GM12878 (cell line): ENCODE results near the gene CDH4. TPM values are rescaled to one million over a fixed set of nuclear protein-coding genes. Genes with fewer than 3 reads are reported as not detected.

Experiments used
- ATAC-seq: fragments of 200-7000 bp; cut with Tn5 transposase; 3 replicates; pipeline ENCODE4 v1.9.1; 2020; ENCODE audit warnings: mild to moderate bottlenecking, moderate library complexity
- BruUV-seq: library from RNA; stranded (reverse); fragments of 400-500 nt; replicated peaks from 2 replicates; lab custom pipeline; 2021; lab: Mats Ljungman, UMichigan
- CTCF ChIA-PET: fragments of 300-600 bp; sonication (Branson Sonifier 250); formaldehyde crosslinking; extraction: SDS; loops from one replicate; lab custom pipeline; 2021; ENCODE audit warnings: inconsistent platforms; lab: Yijun Ruan, JAX
- POLR2A ChIA-PET: fragments of 350-600 bp; formaldehyde crosslinking; extraction: SDS; loops from one replicate; lab custom pipeline; 2021; ENCODE audit warnings: inconsistent platforms; lab: Charles Lee
- RAD21 ChIA-PET: fragments of 300-600 bp; sonication (Branson Sonifier 250); formaldehyde crosslinking; loops from one replicate; lab custom pipeline; 2023; ENCODE audit warnings: antibody characterized with exemption; ENCODE audit not compliant: unreplicated experiment; lab: Charles Lee
- SMC1A ChIA-PET: fragments of 300-600 bp; sonication (Branson Sonifier 250); formaldehyde crosslinking; loops from one replicate; lab custom pipeline; 2023; ENCODE audit not compliant: unreplicated experiment, uncharacterized antibody; lab: Charles Lee
- DNase-seq: peaks from one replicate; pipeline ENCODE4 v3.0.0-alpha.2; 2011; ENCODE audit warnings: low read depth, low spot score
- FAIRE-seq: peaks from 3 replicates; lab custom pipeline; 2011; peaks lifted over from hg19 to GRCh38; lab: Jason Lieb, UNC
- H2AFZ ChIP-seq: 2 replicates; pipeline ENCODE4 v1.6.0; 2011; ENCODE audit warnings: low read depth, low read length, control low read depth; ENCODE audit not compliant: control insufficient read depth
- H3K27ac ChIP-seq: 2 replicates; pipeline ENCODE4 v1.5.1; 2011; ENCODE audit warnings: control low read depth; ENCODE audit not compliant: control insufficient read depth, insufficient read depth
- H3K27me3 ChIP-seq, 2 experiments: replicated peaks in 1 of 2; 2 replicates each; pipeline versions ENCODE4 v1.6.0 to v1.6.1; 2011; ENCODE audit warnings: low read length in 1 of 2; ENCODE audit not compliant: control insufficient read depth in 2 of 2, insufficient read depth in 2 of 2
- H3K36me3 ChIP-seq, 2 experiments: 2 replicates each; pipeline ENCODE4 v1.5.1; 2011; ENCODE audit warnings: low read length in 1 of 2; ENCODE audit not compliant: control insufficient read depth in 2 of 2, insufficient read depth in 2 of 2
- H3K4me1 ChIP-seq: 2 replicates; pipeline ENCODE4 v1.6.1; 2011; ENCODE audit warnings: mild to moderate bottlenecking, low read length, moderate library complexity, mixed read lengths; ENCODE audit not compliant: control insufficient read depth, insufficient read depth
- H3K4me2 ChIP-seq: 2 replicates; pipeline ENCODE4 v1.6.0; 2011; ENCODE audit warnings: control low read depth; ENCODE audit not compliant: control insufficient read depth, insufficient read depth
- H3K4me3 ChIP-seq: fragments of 200-600 bp; sonication (generic); 2 replicates; pipeline ENCODE4 v1.5.1; 2016
- H3K79me2 ChIP-seq: 2 replicates; pipeline ENCODE4 v1.6.0; 2011; ENCODE audit warnings: low read length; ENCODE audit not compliant: control insufficient read depth, insufficient read depth
- H3K9ac ChIP-seq: 2 replicates; pipeline ENCODE4 v1.8.0; 2011; ENCODE audit warnings: low read length, control low read depth, mixed read lengths; ENCODE audit not compliant: control insufficient read depth, insufficient read depth
- H3K9me3 ChIP-seq: replicated peaks from 3 replicates; pipeline ENCODE4 v1.5.1; 2011; ENCODE audit warnings: mild to moderate bottlenecking, low read length; ENCODE audit not compliant: control insufficient read depth, insufficient read depth
- H4K20me1 ChIP-seq: 2 replicates; pipeline ENCODE4 v1.6.0; 2011; ENCODE audit not compliant: control insufficient read depth, insufficient read depth
- ASH2L ChIP-seq: fragments of 300-600, 200-600 bp; sonication (generic); IDR thresholded peaks from 2 replicates; pipeline ENCODE4 v1.6.1; 2017; ENCODE audit warnings: low read depth, mild to moderate bottlenecking, borderline replicate concordance
- CBX3 ChIP-seq: fragments of 200-600 bp; sonication (generic); IDR thresholded peaks from 2 replicates; pipeline ENCODE4 v1.6.1; 2016; ENCODE audit warnings: low read depth, borderline replicate concordance
- DPF2 ChIP-seq: fragments of 450-650 bp; IDR thresholded peaks from 2 replicates; pipeline ENCODE4 v1.6.1; 2017; ENCODE audit warnings: mild to moderate bottlenecking
- E4F1 ChIP-seq: fragments of 450-650 bp; IDR thresholded peaks from 2 replicates; pipeline ENCODE4 v1.6.1; 2018; ENCODE audit warnings: borderline replicate concordance, mild to moderate bottlenecking; ENCODE audit not compliant: partially characterized antibody
- EGR1 ChIP-seq, 2 experiments: IDR thresholded peaks; 1 replicate in 1 of 2; 2 replicates in 1 of 2; pipeline ENCODE4 v1.6.1; 2011 to 2012; ENCODE audit warnings: low read depth in 2 of 2, low read length in 2 of 2, borderline replicate concordance in 1 of 2, mild to moderate bottlenecking in 1 of 2, moderate library complexity in 1 of 2
- FOXM1 ChIP-seq: IDR thresholded peaks from 2 replicates; pipeline ENCODE4 v1.6.1; 2012; ENCODE audit warnings: low read depth, mild to moderate bottlenecking, inconsistent platforms, low read length, moderate library complexity
- HDAC6 ChIP-seq: fragments of 200-600 bp; sonication (generic); IDR thresholded peaks from one replicate; pipeline ENCODE4 v1.8.0; 2017; ENCODE audit warnings: antibody characterized with exemption; ENCODE audit not compliant: unreplicated experiment
- JUND ChIP-seq: IDR thresholded peaks from 2 replicates; pipeline ENCODE4 v1.6.1; 2012; ENCODE audit warnings: low read depth, mild to moderate bottlenecking, low read length, improper control_type of control experiment, moderate library complexity
- PAX5 ChIP-seq: IDR thresholded peaks from 2 replicates; pipeline ENCODE4 v1.6.1; 2011; ENCODE audit warnings: low read depth, low read length, borderline replicate concordance
- PML ChIP-seq: IDR thresholded peaks from 2 replicates; pipeline ENCODE4 v1.6.1; 2012; ENCODE audit warnings: low read length, inconsistent platforms
- POLR2AphosphoS5 ChIP-seq: IDR thresholded peaks from 2 replicates; pipeline ENCODE4 v1.6.1; 2011; ENCODE audit warnings: mild to moderate bottlenecking, low read length, inconsistent platforms
- RELA ChIP-seq: fragments of 450-650 bp; IDR thresholded peaks from 2 replicates; pipeline ENCODE4 v1.8.0; 2014; ENCODE audit warnings: borderline replicate concordance; ENCODE audit not compliant: partially characterized antibody
- SP1 ChIP-seq: IDR thresholded peaks from one replicate; pipeline ENCODE4 v1.6.1; 2011; ENCODE audit warnings: low read depth, low read length
- WRNIP1 ChIP-seq: IDR thresholded peaks from 2 replicates; pipeline ENCODE4 v1.6.1; 2011; ENCODE audit warnings: low read depth, low read length, improper control_type of control experiment, borderline replicate concordance
- ZBED1 ChIP-seq: IDR thresholded peaks from 2 replicates; pipeline ENCODE4 v1.6.1; 2016; ENCODE audit warnings: borderline replicate concordance
- ZSCAN29 ChIP-seq: fragments of 450-650 bp; IDR thresholded peaks from 2 replicates; pipeline ENCODE4 v1.6.1; 2017; ENCODE audit warnings: mild to moderate bottlenecking, moderate library complexity
- WGBS: methylation state at CpG from one replicate; pipeline ENCODE4 v1.1.6; 2016; ENCODE audit warnings: low lambda C conversion rate; ENCODE audit not compliant: insufficient replicate concordance, insufficient coverage; ENCODE audit errors: missing lambda C conversion rate; 5-methylcytosine and 5-hydroxymethylcytosine counted together
- in situ Hi-C: fragments of 300-500 bp; cut with MboI; formaldehyde crosslinking; loops from 9 replicates; pipeline ENCODE4 v1.14.3; 2018; ENCODE audit warnings: mixed read lengths
- intact Hi-C: fragments of 100-400 bp; cut with micrococcal nuclease; formaldehyde crosslinking; loops from one replicate; pipeline ENCODE4 v1.14.2; 2022; ENCODE audit not compliant: unreplicated experiment
- polyA plus RNA-seq, 11 experiments: library from polyadenylated mRNA; depleted of rRNA in 4 of 11; unstranded in 6 of 11; stranded (reverse) in 5 of 11; fragments of >200 nt; fragmentation: Nextera tagmentation in 4 of 11; fragmentation: Illumina TruSeq in 1 of 11; extraction: Ambion mirVana in 4 of 11; extraction: Trizol in 1 of 11; gene quantifications; 1 replicate in 1 of 11; 2 replicates in 10 of 11; pipeline versions ENCODE4 v1.2.1 to v1.2.3, GENCODE V29; 2011 to 2016; ENCODE audit warnings: inconsistent platforms in 2 of 11, missing spikeins in 2 of 11, low read depth in 1 of 11
- total RNA-seq, 4 experiments: library from RNA; depleted of rRNA in 3 of 4; stranded (reverse); fragments of >200 nt in 3 of 4; fragmentation: Illumina TruSeq in 1 of 4; extraction: Trizol in 1 of 4; gene quantifications; 2 replicates each; pipeline versions ENCODE4 v1.2.1 to v1.2.3, GENCODE V29; 2013 to 2021

CDH4 gene
- total and polyA plus RNA-seq, 10 of the 15 experiments (the other 5 are each of a cell fraction or from before 2014, with no cell fraction given): not detected

DNA sequence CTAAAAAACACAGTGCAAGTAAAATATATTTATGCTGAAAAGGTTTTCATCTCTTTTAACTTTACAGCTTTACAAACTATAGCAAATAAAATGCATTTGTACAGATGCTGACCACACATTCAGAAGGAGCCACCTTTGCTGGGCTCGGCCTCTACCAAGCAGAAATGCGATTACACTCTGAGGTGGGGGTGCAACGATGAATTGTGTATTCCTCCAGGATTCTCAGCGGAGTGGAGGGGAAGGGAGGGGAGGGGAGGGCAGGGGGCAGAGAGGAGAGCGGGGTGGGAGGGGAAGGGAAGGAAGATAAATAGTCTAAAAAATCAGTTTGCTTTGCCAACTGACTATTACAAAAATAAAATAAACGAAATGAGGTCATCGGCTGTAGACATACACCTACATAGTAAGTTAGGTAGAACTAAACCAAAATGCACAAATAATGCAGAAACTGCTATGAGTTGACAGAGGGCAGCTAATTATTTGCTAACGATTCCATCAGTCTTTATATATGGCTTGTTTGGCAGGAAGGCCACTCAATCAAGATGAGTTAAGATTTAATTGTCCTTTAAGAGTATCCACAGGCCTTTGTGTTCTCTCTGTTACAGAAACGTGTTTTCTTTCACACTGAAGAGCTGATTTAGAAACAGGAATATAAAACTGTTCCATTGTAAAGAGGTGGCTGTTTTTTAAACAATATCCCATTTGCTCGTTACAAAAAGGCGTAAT is 723.5 kb downstream of the CDH4 start:
- Histone ChIP-seq H3K79me2 (no peaks in the 10 kb centered on the region), H3K36me3 (peaks cover 8 to 14% of the 10 kb centered on the region in 2 experiments)
- TF ChIP-seq ZBED1: no peak
- no peak for TF ChIP-seq RELA
- TF ChIP-seq, all 136 proteins: peak for 0
- H3K4me2 ChIP-seq: no peak overlapping the region
- ChIA-PET CTCF (no interaction called here), SMC1A (no interaction called here), POLR2A (no interaction called here), RAD21 (no interaction called here)
- H4K20me1 ChIP-seq: no peaks in the 10 kb centered on the region
- WGBS: over 99% methylated on average over 9 of the region's 11 CpGs
- H3K27me3 ChIP-seq: no peaks in the 10 kb centered on the region
- in situ Hi-C loops: no loop called here
- DNase-seq (no peak), ATAC-seq (no peak), FAIRE-seq (no peak)
- H3K4me1 ChIP-seq: no peaks in the 10 kb centered on the region
- intact Hi-C loops: no loop called here
- no TSS peak for BruUV-seq
- H3K9ac ChIP-seq: no peak overlapping the region
- no peak overlapping the region for H3K4me3 ChIP-seq
- H3K9me3 ChIP-seq: no peaks in the 10 kb centered on the region
- no peak overlapping the region for H2AFZ ChIP-seq
- no peak overlapping the region for H3K27ac ChIP-seq

DNA sequence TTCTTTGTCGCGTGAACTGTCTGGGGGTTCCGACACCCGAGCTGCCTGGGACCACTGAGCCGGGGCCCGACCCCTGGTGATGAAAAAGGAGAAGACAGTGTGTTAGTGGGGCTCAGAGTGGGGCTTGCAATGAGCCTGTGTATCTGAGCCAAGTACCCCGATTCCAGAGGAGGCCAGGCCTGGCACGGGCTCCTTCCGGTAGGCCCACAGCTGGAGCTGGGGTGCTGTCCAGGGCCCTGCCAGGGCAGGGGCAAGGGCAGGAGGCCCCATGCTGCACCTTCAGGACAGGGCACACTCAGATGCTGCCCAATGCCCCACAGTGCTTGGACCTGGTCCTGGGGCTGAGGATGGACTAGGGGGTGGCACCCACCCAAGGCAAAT is 724.2 kb downstream of the CDH4 start:
- no peak for TF ChIP-seq PML
- no peak for TF ChIP-seq E4F1
- no peak for TF ChIP-seq FOXM1
- TF ChIP-seq PAX5: no peak
- TF ChIP-seq EGR1 (IDR thresholded peaks at IDR 0.05; ENCODE audit: borderline replicate concordance in 1 of 2, low read depth in 2 of 2, low read length in 2 of 2): no peak
- TF ChIP-seq POLR2AphosphoS5: no peak
- no peak for TF ChIP-seq CBX3
- TF ChIP-seq ASH2L: no peak
- TF ChIP-seq SP1: no peak
- TF ChIP-seq ZSCAN29: no peak
- TF ChIP-seq WRNIP1: no peak
- TF ChIP-seq HDAC6: no peak
- TF ChIP-seq JUND: no peak
- no peak for TF ChIP-seq DPF2
- Histone ChIP-seq H3K27me3 (no peaks in the 10 kb centered on the region), H2AFZ (no peak overlapping the region), H3K4me2 (no peak overlapping the region), H3K36me3 (peaks cover 8 to 14% of the 10 kb centered on the region in 2 experiments), H3K4me1 (no peaks in the 10 kb centered on the region), H3K9ac (no peak overlapping the region), H3K27ac (no peak overlapping the region), H3K4me3 (no peak overlapping the region), H3K79me2 (no peaks in the 10 kb centered on the region), H4K20me1 (no peaks in the 10 kb centered on the region), H3K9me3 (no peaks in the 10 kb centered on the region)
- DNase-seq (no peak), FAIRE-seq (no peak), ATAC-seq (no peak)
- ChIA-PET SMC1A (no interaction called here), POLR2A (no interaction called here), CTCF (no interaction called here), RAD21 (no interaction called here)
- no TSS peak for BruUV-seq
- intact Hi-C loops: no loop called here
- in situ Hi-C loops: no loop called here
- 97% methylated on average over 8 of the region's 9 CpGs for WGBS
